T-helper 1 cell treated with Interleukin-12 subunit alpha and Interleukin-12 subunit beta and Interleukin-4 antibody, amounts not matched to agents 30 μg/mL and 1 μg/mL, for 36 hours (primary cell): ENCODE data around the gene ZNF396.
A peak's percentile ranks its signal among the peaks of the same experiment; 100 is the strongest.

Experiments used
- H3K27ac Mint-ChIP-seq: one replicate; pipeline ENCODE4 v1.8.0; 2021; ENCODE audit warnings: mild to moderate bottlenecking, mixed read lengths
- H3K27me3 Mint-ChIP-seq: one replicate; pipeline ENCODE4 v1.8.0; 2021; ENCODE audit warnings: low read depth, mixed read lengths
- H3K36me3 Mint-ChIP-seq: one replicate; pipeline ENCODE4 v1.8.0; 2021; ENCODE audit warnings: low read depth, mixed read lengths
- H3K4me1 Mint-ChIP-seq: one replicate; pipeline ENCODE4 v1.8.0; 2021; ENCODE audit warnings: low read depth, mixed read lengths
- H3K4me3 Mint-ChIP-seq: one replicate; pipeline ENCODE4 v1.8.0; 2021; ENCODE audit warnings: mild to moderate bottlenecking, moderate library complexity, mixed read lengths
- H3K9me3 Mint-ChIP-seq: one replicate; pipeline ENCODE4 v1.8.0; 2021; ENCODE audit warnings: mixed read lengths

Gene ZNF396

DNA sequence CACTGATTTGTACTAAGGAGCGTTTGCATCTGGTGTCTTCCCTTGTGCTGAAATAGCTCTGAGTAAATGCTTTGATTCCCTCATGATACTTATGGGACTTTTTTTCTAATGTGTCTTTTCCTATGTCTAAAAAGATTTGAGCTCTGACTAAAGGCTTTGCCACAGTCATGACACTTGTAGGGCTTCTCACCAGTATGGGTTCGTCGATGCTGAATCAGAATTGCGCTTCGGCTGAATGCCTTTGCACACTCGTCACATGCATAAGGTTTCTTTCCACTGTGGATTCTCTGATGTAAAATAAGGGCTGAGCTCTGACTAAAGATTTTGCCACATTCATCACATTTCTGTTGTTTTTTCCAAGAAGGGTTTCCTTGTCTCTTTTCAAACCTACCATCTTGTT, 8.0 kb downstream of the ZNF396 start:
- Mint-ChIP-seq H3K36me3 (no peaks in the 10 kb centered on the region), H3K27me3 (peaks cover 9% of the 10 kb centered on the region), H3K9me3 (no peaks in the 10 kb centered on the region), H3K4me1 (no peaks in the 10 kb centered on the region), H3K27ac (no peak overlapping the region), H3K4me3 (no peak overlapping the region)

DNA sequence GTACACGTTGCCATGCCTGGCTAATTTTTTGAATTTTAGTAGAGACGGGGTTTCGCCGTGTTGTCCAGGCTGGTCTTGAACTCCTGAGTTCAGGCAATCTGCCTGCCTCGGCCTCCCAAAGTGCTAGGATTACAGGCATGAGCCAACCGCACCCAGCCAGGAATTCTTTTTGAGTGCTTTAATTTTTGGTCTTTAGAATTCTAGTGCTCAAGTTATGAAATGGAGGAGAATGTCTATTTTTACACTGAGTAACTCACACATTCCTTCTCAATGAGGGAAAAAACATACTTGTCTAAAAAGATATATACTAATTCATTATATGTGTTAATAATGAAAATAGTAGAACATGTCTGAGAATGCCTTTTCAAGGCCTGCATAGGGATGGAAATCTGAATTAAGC, 8.5 kb downstream of the ZNF396 start:
- Mint-ChIP-seq H3K4me3 (no peak overlapping the region), H3K36me3 (no peaks in the 10 kb centered on the region), H3K27me3 (peaks cover 9% of the 10 kb centered on the region), H3K27ac (no peak overlapping the region), H3K4me1 (no peaks in the 10 kb centered on the region), H3K9me3 (no peaks in the 10 kb centered on the region)

DNA sequence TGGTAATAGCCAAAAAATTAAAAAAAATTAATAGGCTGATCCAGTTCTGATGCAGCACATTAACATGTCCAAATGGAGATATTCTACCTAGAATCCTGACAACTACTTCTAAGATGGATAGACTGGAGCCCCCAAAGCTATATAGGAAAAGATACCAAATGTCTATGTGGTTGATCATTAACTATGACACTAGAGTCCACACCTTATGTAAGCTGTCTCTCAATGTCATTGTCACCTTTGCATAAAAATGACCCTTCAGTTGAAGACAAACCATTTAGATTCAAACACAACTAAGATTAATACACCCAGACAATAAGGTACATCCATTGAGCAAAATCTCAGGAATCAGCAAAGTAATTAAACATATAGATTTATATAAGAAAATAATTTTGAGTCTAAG, 14.6 kb downstream of the ZNF396 start:
- Mint-ChIP-seq H3K4me1 (no peaks in the 10 kb centered on the region), H3K9me3 (no peaks in the 10 kb centered on the region), H3K27ac (no peak overlapping the region), H3K36me3 (no peaks in the 10 kb centered on the region), H3K4me3 (no peak overlapping the region), H3K27me3 (peaks cover 13% of the 10 kb centered on the region)

DNA sequence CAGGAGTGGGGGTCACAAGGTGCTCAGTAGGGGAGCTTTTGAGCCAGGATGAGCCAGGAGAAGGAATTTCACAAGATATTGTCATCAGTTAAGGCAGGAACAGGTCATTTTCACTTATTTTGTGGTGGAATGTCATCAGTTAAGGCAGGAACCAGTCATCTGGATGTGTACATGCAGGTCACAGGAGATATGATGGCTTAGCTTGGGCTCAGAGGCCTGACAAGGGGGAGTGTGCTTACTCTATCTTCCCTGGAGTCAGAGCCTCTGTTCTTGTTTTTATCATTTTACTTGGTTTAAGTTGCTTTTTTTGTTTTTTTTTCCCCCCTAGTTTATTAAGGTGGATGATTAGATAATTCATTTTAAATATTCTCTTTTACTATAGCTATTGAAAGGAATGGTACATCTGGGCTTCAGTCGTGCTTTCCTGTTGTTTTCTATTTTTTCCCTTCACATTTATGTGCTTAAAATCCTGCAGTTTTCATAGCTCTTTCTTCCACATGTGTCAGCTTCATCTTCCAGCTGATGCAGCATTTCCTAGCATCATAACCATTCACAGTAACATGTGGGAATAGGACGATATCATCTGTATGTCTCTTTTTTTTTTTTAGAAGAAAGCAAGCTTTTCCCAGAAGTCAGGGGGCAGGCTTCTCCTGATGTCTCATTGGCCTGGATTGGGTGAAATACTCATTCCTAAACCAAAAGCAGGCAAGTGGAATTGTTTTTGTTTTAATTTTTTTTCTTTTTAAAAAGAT, 15.4 kb downstream of the ZNF396 start:
- H3K4me3 Mint-ChIP-seq, result no peak overlapping the region
- no peaks in the 10 kb centered on the region for H3K36me3 Mint-ChIP-seq
- H3K27ac Mint-ChIP-seq, result no peak overlapping the region
- no peaks in the 10 kb centered on the region for H3K4me1 Mint-ChIP-seq
- H3K9me3 Mint-ChIP-seq, result no peaks in the 10 kb centered on the region
- H3K27me3 Mint-ChIP-seq, result peaks cover 13% of the 10 kb centered on the region

DNA sequence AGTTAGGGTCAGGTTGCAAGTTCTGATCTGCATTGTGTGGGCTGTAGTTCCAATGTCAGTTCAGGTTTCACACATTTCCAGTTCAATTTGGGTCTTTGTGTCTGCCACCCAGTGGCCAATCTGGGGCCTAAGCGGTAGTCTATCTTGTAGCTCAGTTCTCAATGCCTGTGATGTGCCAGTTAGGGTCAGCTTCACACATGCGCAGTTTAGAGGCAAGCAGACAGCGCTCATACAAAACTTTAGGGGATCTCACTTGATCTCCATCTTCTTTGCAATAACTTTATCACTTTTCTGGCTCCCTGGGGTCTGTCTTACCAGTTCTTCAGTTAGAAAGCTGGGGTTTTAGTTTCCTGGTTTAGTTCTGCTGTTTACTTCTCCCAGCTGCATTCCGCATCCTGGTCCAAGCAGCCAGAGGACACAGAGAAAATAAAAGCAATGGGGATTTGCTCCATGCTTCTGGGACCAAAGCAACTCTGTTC, 22.0 kb downstream of the ZNF396 start:
- no peak overlapping the region for H3K27ac Mint-ChIP-seq
- no peak overlapping the region for H3K4me3 Mint-ChIP-seq
- H3K36me3 Mint-ChIP-seq, result no peaks in the 10 kb centered on the region
- peaks cover 6% of the 10 kb centered on the region for H3K9me3 Mint-ChIP-seq
- H3K27me3 Mint-ChIP-seq, result no peaks in the 10 kb centered on the region
- H3K4me1 Mint-ChIP-seq, result peaks cover 4% of the 10 kb centered on the region

DNA sequence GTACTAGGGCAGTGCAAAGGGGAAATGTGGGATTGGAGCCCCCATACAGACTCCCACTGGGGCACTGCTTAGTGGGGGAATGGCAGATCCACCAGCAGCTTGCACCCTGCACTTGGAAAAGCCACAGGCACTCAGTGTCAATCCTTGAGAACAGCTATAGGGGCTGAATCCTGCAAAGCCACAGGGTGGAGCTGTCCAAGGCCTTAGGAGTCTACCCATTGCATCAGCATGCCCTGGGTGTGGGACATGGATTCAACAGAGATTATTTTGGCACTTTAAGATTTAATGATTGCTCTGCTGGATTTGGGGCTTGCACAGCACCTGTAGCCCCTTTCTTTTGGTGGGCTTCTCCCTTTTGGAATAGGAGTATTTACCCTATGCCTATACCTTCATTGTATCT, 24.4 kb downstream of the ZNF396 start:
- Mint-ChIP-seq H3K4me3 (no peak overlapping the region), H3K27ac (no peak overlapping the region), H3K9me3 (peaks cover 6% of the 10 kb centered on the region), H3K27me3 (no peaks in the 10 kb centered on the region), H3K36me3 (no peaks in the 10 kb centered on the region), H3K4me1 (peaks cover 4% of the 10 kb centered on the region)

DNA sequence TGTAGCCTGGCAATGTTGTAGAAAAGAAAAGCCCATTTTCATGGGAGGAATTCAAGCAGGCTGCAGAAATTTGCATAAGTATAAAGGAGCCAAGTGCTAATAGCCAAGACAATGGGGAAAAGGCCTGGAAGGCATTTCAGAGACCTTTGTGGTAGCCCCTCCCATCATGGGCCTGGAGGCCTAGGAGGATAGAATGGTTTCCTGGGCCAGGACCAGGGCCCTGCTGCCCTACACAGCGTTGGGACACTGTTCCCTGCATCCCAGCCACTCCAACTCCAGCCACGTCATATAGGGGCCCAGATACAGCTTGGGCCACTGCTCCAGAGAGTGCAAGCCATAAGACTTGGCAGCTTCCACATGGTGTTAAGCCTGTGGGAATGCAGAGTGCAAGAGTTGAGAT, 24.9 kb downstream of the ZNF396 start:
- Mint-ChIP-seq H3K9me3 (peaks cover 6% of the 10 kb centered on the region), H3K27ac (no peak overlapping the region), H3K36me3 (no peaks in the 10 kb centered on the region), H3K4me1 (peaks cover 6% of the 10 kb centered on the region), H3K4me3 (no peak overlapping the region), H3K27me3 (no peaks in the 10 kb centered on the region)

DNA sequence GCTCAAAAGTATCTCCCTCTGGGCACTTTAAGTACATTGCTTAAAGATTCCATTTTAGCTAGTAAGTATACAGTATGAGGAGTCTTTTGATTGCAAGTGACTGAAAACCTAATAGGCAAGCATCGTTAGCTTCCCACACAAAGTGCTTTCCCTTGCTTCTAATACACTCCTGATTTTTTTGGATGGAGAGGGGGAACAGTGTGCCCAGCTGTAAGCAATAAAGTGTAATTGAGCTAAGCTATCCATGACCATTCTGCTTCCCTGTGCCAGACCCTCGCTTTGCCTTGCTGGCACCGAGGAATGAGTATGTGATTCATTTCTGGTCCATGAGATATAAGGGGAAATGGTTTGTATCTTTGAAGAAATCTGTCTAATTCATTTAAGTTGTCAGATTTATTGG, 29.1 kb downstream of the ZNF396 start:
- Mint-ChIP-seq H3K27me3 (no peaks in the 10 kb centered on the region), H3K27ac (no peak overlapping the region), H3K9me3 (peaks cover 6% of the 10 kb centered on the region), H3K4me3 (no peak overlapping the region), H3K36me3 (peaks cover 3% of the 10 kb centered on the region), H3K4me1 (peaks cover 14% of the 10 kb centered on the region)

DNA sequence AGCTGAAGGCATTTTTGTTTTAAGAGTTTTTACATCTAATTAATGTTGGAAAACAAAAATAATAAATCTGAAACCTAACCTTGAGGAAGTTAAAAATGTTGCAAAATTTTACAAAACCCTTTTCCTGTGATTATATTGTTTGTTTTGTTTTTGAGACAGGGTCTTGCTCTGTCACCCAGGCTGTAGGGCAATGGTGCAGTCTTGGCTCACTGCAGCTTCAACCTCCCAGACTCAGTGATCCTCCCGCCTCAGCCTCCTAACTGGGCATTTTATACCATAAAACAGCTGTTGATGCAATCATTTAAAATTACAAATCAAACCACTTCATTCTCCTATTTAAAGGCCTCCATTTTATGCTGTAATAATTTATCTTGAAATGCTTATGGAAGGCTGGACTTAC, 31.2 kb downstream of the ZNF396 start:
- no peak overlapping the region for H3K4me3 Mint-ChIP-seq
- H3K36me3 Mint-ChIP-seq, result peaks cover 3% of the 10 kb centered on the region
- H3K4me1 Mint-ChIP-seq, result peaks cover 21% of the 10 kb centered on the region
- H3K27me3 Mint-ChIP-seq, result no peaks in the 10 kb centered on the region
- no peaks in the 10 kb centered on the region for H3K9me3 Mint-ChIP-seq
- no peak overlapping the region for H3K27ac Mint-ChIP-seq

DNA sequence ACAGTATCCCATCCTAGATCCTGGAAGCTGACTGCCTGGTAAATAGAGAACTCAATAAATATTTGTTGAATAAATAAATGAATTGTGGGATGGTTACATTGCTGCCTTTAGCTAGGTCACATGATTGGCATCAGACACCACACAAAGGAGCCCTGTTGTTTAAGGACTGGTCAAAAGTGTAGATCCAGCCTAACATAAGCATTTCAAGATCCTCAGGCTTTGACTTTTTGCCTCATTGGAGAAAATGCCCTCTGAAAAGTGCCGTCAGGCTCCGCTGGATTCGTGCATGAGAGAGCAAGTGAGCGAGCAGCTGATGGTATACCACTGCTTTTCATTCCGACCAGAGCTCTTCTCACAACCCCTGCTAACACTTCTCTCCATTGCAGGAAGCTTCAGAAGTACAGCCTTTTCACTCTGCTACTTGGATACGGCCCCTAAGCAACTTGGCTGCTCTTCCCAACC, 31.6 kb downstream of the ZNF396 start:
- Mint-ChIP-seq H3K27ac (peak overlapping the region; percentile 59), H3K4me3 (no peak overlapping the region), H3K9me3 (no peaks in the 10 kb centered on the region), H3K4me1 (peaks cover 21% of the 10 kb centered on the region), H3K36me3 (peaks cover 4% of the 10 kb centered on the region), H3K27me3 (no peaks in the 10 kb centered on the region)

DNA sequence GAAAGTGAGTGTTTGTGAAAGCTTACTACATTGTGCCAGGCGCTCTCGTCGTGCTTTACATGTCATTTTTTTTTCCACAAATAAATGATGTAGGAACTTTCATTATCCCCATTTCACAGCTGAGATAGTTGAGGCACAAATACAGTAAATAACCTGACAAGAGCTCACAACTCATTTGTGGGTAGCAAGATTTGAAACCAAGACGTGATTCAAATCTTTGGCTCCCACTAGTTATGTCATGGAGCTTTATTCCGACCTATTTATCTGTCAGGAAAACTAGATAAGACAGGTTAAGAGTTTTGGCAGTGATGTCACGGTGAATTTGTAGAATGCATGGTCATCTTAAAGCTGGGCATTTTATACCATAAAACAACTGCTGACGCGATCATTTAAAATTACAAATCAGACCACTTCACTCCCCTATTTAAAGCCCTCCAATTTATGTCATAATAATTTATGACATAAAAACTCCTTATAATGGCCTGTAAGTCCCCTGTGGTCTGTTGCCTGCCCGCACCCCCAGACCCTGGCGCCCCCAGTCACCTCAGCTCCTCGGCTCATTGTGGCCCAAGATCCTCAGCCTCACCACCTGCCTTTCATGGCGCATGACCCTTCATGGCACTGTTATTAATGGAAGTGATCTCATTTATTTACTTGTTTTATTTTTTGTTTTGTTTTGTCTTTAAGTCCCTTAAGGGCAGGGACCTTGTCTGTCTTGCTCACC, 32.2 kb downstream of the ZNF396 start:
- H3K4me1 Mint-ChIP-seq, result peaks cover 23% of the 10 kb centered on the region
- H3K27me3 Mint-ChIP-seq, result no peaks in the 10 kb centered on the region
- H3K4me3 Mint-ChIP-seq, result peak overlapping the region; percentile 93

DNA sequence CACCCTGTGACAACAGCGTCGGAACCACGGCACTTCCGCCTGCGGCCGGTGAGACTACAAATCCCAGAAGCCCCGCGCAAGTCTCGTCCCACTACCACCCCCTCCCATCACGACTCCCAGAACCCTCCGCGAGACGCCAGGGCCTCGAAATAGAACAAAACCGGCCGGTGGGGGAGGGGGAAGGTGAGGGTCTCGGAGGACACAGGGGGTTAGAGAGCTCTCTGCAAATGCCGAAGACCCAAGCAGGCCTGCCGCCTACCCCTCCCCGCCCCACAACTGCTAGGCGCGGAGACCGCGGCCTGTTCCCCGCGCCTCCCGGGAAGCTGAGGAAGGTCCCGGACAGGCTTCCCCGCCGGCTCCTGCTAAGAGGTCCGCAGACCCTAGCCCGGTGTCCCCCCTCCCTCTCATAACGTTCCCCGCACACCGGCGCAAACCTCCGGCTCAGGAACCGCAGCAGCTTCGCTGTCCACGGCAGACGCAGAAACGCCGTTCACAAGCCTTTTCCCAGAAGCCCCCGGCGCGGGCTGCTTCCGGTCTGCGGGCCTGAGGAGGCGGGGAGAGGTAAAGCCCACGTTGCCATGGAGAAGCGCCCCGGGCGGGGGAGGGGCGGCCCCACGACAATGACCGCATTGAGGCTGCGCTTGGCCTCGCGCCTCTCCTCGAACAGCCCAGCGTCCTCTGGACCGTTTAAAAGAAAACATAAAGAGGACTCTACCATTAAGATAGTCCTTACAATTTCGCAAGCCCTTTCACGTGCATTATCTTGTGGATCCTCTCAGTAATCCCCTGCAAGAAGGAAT, 33.0 kb downstream of the ZNF396 start, which contains the start of gene ZNF24:
Gene ZNF24, minus strand, starts transcription at position 485 of the 800 bp plus-strand sequence. CDS start 3,770 bp downstream, outside the sequence.
- Mint-ChIP-seq H3K27ac (peak within 1 kb of the TSS; percentile 89), H3K27me3 (no peaks in the 10 kb centered on the region), H3K4me3 (peak within 1 kb of the TSS; percentile 93), H3K4me1 (peaks cover 23% of the 10 kb centered on the region), H3K36me3 (peaks cover 18% of the 10 kb centered on the region), H3K9me3 (no peaks in the 10 kb centered on the region)

More for the DNA sequence above, 32.2 kb downstream of the ZNF396 start:
- Mint-ChIP-seq H3K36me3 (peaks cover 10% of the 10 kb centered on the region), H3K9me3 (no peaks in the 10 kb centered on the region), H3K27ac (peak overlapping the region; percentile 89)

DNA sequence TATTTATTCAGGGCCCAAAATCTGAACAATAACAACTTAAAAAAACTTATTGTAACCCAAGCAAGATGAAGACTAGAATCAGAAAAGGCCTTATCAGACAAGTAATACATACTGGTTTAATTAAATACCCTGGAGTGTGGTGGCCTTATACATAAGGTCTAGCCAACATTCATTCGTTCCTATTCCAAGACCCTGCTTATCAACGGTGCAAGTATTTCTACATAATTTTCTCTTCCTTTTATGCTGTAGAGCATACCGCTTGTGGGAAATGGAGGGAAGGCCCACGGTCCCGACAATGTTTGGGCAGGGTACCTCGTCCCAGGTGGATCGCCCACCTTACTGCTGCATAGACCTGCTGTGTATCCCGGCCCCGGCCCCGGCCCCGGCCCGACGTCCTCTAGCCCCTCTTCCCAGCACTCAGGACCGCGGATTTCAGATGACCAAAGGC, 33.6 kb downstream of the ZNF396 start:
- Mint-ChIP-seq H3K4me3 (peak overlapping the region; percentile 93), H3K27me3 (no peaks in the 10 kb centered on the region), H3K4me1 (peaks cover 24% of the 10 kb centered on the region), H3K27ac (peak overlapping the region; percentile 89), H3K9me3 (no peaks in the 10 kb centered on the region), H3K36me3 (peaks cover 24% of the 10 kb centered on the region)

DNA sequence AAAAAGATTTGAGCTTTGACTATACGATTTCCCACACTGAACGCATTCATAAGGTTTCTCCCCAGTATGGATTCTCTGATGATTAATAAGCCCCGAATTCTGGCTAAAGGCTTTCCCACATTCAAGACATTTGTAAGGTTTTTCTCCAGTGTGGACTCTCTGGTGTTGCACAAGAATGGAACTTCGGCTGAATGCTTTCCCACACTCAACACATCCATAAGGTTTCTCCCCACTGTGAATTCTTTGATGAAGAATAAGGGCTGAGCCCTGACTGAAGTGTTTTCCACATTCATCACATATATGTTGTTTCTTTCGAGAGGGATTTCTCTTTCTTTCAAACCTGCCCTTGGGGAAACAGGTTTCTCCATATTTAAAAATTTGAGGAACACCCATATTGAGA, 39.9 kb downstream of the ZNF396 start:
- H3K4me1 Mint-ChIP-seq, result peaks cover 9% of the 10 kb centered on the region
- peaks cover 79% of the 10 kb centered on the region for H3K36me3 Mint-ChIP-seq
- H3K27me3 Mint-ChIP-seq, result no peaks in the 10 kb centered on the region
- H3K4me3 Mint-ChIP-seq, result no peak overlapping the region
- peaks cover 4% of the 10 kb centered on the region for H3K9me3 Mint-ChIP-seq
- no peak overlapping the region for H3K27ac Mint-ChIP-seq
